HepG2 (cell line): ENCODE data around the gene NYNRIN. TPM values are rescaled to one million over a fixed set of nuclear protein-coding genes. Genes with fewer than 3 reads are reported as not detected.

Experiments used
- KDM4B ChIP-seq: sonication (generic); formaldehyde crosslinking; IDR thresholded peaks from 2 replicates; pipeline ENCODE4 v1.4.0; 2020; ENCODE audit warnings: missing genetic modification reagents
- NAIF1 ChIP-seq: sonication (generic); formaldehyde crosslinking; IDR thresholded peaks from 2 replicates; pipeline ENCODE4 v1.5.0; 2020; ENCODE audit warnings: mild to moderate bottlenecking, missing genetic modification reagents, borderline replicate concordance
- NFE2L1 ChIP-seq: sonication (generic); formaldehyde crosslinking; IDR thresholded peaks from 2 replicates; pipeline ENCODE4 v1.4.0; 2020; ENCODE audit warnings: missing genetic modification reagents, mild to moderate bottlenecking, borderline replicate concordance
- NR1H2 ChIP-seq: sonication (generic); formaldehyde crosslinking; IDR thresholded peaks from 2 replicates; pipeline ENCODE4 v1.8.1; 2022; ENCODE audit warnings: low read depth, missing genetic modification reagents, borderline replicate concordance
- SNAPC2 ChIP-seq: sonication (generic); formaldehyde crosslinking; IDR thresholded peaks from 2 replicates; pipeline ENCODE4 v1.8.1; 2022; ENCODE audit warnings: mild to moderate bottlenecking, missing genetic modification reagents
- SP140L ChIP-seq: sonication (generic); formaldehyde crosslinking; IDR thresholded peaks from 2 replicates; pipeline ENCODE4 v1.4.0; 2020; ENCODE audit warnings: missing genetic modification reagents, borderline replicate concordance
- TBP ChIP-seq: sonication (generic); formaldehyde crosslinking; IDR thresholded peaks from 2 replicates; pipeline ENCODE4 v1.5.0; 2020; ENCODE audit warnings: missing genetic modification reagents
- ZNF30 ChIP-seq: sonication (generic); formaldehyde crosslinking; IDR thresholded peaks from 2 replicates; pipeline ENCODE4 v1.5.0; 2020; ENCODE audit warnings: mild to moderate bottlenecking, missing genetic modification reagents
- ZNF644 ChIP-seq: IDR thresholded peaks from 2 replicates; pipeline ENCODE4 v1.6.1; 2016; ENCODE audit warnings: low read depth
- ZNF891 ChIP-seq: sonication (generic); formaldehyde crosslinking; IDR thresholded peaks from 2 replicates; pipeline ENCODE4 v1.5.0; 2020; ENCODE audit warnings: mild to moderate bottlenecking, missing genetic modification reagents
- polyA plus RNA-seq, 8 experiments: library from polyadenylated mRNA; depleted of rRNA in 3 of 8; stranded (reverse) in 7 of 8; unstranded in 1 of 8; fragments of >200 nt; fragmentation: Illumina TruSeq in 4 of 8; extraction: Trizol in 4 of 8; gene quantifications; 2 replicates each; pipeline versions ENCODE4 v1.2.1 to v1.2.3, GENCODE V29; 2011 to 2016; ENCODE audit warnings: low read depth in 4 of 8, missing spikeins in 1 of 8, mixed read lengths in 1 of 8; ENCODE audit not compliant: insufficient read depth in 1 of 8
- total RNA-seq, 5 experiments: library from RNA; depleted of rRNA; stranded (reverse); fragments of >200 nt; fragmentation: Illumina TruSeq; extraction: Trizol; gene quantifications; 2 replicates each; pipeline ENCODE4 v1.2.3, GENCODE V29; 2016; ENCODE audit warnings: low read depth in 1 of 5
- TF ChIP-seq, protein P1 (sequence below): sonication (generic); formaldehyde crosslinking; IDR thresholded peaks from 2 replicates; pipeline ENCODE4 v1.4.0; 2020; ENCODE audit warnings: missing genetic modification reagents
- TF ChIP-seq, protein P2 (sequence below): sonication (generic); formaldehyde crosslinking; IDR thresholded peaks from 2 replicates; pipeline ENCODE4 v1.4.0; 2020; ENCODE audit warnings: missing genetic modification reagents
- TF ChIP-seq, protein P3 (sequence below): fragments of 450-650 bp; IDR thresholded peaks from 2 replicates; pipeline ENCODE4 v1.6.1; 2017; ENCODE audit warnings: mild to moderate bottlenecking
- TF ChIP-seq, protein P4 (sequence below): sonication (generic); formaldehyde crosslinking; IDR thresholded peaks from 2 replicates; pipeline ENCODE4 v1.4.0; 2020; ENCODE audit warnings: missing genetic modification reagents, mild to moderate bottlenecking, borderline replicate concordance
- TF ChIP-seq, protein P5 (sequence below): sonication (generic); formaldehyde crosslinking; IDR thresholded peaks from 2 replicates; pipeline ENCODE4 v1.4.0; 2020; ENCODE audit warnings: missing genetic modification reagents

NYNRIN gene
- total and polyA plus RNA-seq, 2 of the 13 experiments (the other 11 are each of a cell fraction or from before 2014, with no cell fraction given): 0.63 to 1.1 TPM

DNA sequence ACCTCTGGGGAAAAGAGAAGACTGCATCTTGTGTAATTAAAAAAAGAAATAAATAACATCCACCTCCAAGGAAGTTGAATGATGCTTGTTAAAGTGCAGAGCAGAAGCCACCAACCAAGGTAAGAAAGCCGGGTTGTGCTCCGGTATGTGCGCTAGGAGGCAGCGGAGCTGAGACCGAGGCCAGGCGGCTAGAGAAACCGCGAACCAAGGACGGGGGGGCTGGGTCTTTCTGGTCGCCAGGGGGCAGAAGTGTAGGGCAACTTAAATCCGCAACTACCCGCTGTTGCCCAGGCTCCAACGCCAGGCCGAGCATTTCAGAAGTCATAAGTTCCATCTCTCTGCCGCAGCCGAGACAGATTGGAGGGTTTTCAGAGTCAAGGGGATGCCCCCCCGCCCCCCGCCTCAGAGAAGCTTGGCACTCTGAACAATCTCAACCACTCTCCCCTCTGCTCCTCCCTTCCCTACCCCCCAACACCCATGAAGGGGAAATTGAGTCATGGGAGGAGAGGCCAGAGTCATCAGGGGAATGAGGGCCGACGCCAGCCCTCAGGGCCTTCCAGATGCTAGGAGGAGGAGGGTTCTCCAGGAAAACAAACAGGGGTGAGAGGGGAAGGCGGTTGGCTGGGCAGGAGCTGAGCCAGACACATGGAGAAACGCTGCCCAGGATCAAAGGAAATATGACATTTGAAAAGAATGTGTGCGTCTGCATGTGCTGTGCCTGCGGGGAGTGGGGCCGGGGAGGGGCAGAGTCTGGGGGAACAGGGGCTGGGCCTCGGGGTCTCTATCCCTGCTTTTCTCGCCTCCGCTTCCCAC, 33.0 kb upstream of the NYNRIN start (continued):
- TF ChIP-seq, protein P1, sequence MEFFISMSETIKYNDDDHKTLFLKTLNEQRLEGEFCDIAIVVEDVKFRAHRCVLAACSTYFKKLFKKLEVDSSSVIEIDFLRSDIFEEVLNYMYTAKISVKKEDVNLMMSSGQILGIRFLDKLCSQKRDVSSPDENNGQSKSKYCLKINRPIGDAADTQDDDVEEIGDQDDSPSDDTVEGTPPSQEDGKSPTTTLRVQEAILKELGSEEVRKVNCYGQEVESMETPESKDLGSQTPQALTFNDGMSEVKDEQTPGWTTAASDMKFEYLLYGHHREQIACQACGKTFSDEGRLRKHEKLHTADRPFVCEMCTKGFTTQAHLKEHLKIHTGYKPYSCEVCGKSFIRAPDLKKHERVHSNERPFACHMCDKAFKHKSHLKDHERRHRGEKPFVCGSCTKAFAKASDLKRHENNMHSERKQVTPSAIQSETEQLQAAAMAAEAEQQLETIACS (CRISPR knock-in tag): no peak
- TF ChIP-seq, protein P2, sequence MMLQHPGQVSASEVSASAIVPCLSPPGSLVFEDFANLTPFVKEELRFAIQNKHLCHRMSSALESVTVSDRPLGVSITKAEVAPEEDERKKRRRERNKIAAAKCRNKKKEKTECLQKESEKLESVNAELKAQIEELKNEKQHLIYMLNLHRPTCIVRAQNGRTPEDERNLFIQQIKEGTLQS (CRISPR knock-in tag): peak; percentile 26; the same call in 1 of the 2 replicates
- TF ChIP-seq KDM4B (CRISPR knock-in tag) (peak; percentile 41; the same call in 1 of the 2 replicates), TBP (CRISPR knock-in tag) (no peak), ZNF644 (CRISPR knock-in tag) (peak; percentile 67; the same call in 1 of the 2 replicates), NFE2L1 (CRISPR knock-in tag) (no peak), NR1H2 (no peak), ZNF891 (no peak; the same call in 1 of the 2 replicates), SP140L (CRISPR knock-in tag) (0 out of 2 replicates have a peak, but pooled peaks have one; percentile 67), ZNF30 (CRISPR knock-in tag) (no peak), NAIF1 (CRISPR knock-in tag) (peak; percentile 94), SNAPC2 (CRISPR knock-in tag) (0 out of 2 replicates have a peak, but pooled peaks have one; percentile 61)
- TF ChIP-seq, protein P3, sequence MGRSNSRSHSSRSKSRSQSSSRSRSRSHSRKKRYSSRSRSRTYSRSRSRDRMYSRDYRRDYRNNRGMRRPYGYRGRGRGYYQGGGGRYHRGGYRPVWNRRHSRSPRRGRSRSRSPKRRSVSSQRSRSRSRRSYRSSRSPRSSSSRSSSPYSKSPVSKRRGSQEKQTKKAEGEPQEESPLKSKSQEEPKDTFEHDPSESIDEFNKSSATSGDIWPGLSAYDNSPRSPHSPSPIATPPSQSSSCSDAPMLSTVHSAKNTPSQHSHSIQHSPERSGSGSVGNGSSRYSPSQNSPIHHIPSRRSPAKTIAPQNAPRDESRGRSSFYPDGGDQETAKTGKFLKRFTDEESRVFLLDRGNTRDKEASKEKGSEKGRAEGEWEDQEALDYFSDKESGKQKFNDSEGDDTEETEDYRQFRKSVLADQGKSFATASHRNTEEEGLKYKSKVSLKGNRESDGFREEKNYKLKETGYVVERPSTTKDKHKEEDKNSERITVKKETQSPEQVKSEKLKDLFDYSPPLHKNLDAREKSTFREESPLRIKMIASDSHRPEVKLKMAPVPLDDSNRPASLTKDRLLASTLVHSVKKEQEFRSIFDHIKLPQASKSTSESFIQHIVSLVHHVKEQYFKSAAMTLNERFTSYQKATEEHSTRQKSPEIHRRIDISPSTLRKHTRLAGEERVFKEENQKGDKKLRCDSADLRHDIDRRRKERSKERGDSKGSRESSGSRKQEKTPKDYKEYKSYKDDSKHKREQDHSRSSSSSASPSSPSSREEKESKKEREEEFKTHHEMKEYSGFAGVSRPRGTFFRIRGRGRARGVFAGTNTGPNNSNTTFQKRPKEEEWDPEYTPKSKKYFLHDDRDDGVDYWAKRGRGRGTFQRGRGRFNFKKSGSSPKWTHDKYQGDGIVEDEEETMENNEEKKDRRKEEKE: no peak
- TF ChIP-seq, protein P4, sequence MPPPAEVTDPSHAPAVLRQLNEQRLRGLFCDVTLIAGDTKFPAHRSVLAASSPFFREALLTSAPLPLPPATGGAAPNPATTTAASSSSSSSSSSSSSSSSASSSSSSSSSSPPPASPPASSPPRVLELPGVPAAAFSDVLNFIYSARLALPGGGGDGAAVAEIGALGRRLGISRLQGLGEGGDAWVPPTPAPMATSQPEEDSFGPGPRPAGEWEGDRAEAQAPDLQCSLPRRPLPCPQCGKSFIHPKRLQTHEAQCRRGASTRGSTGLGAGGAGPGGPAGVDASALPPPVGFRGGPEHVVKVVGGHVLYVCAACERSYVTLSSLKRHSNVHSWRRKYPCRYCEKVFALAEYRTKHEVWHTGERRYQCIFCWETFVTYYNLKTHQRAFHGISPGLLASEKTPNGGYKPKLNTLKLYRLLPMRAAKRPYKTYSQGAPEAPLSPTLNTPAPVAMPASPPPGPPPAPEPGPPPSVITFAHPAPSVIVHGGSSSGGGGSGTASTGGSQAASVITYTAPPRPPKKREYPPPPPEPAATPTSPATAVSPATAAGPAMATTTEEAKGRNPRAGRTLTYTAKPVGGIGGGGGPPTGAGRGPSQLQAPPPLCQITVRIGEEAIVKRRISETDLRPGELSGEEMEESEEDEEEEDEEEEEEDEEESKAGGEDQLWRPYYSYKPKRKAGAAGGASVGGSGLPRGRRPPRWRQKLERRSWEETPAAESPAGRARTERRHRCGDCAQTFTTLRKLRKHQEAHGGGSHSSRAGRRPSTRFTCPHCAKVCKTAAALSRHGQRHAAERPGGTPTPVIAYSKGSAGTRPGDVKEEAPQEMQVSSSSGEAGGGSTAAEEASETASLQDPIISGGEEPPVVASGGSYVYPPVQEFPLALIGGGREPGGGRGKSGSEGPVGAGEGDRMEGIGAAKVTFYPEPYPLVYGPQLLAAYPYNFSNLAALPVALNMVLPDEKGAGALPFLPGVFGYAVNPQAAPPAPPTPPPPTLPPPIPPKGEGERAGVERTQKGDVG: no peak
- TF ChIP-seq, protein P5, sequence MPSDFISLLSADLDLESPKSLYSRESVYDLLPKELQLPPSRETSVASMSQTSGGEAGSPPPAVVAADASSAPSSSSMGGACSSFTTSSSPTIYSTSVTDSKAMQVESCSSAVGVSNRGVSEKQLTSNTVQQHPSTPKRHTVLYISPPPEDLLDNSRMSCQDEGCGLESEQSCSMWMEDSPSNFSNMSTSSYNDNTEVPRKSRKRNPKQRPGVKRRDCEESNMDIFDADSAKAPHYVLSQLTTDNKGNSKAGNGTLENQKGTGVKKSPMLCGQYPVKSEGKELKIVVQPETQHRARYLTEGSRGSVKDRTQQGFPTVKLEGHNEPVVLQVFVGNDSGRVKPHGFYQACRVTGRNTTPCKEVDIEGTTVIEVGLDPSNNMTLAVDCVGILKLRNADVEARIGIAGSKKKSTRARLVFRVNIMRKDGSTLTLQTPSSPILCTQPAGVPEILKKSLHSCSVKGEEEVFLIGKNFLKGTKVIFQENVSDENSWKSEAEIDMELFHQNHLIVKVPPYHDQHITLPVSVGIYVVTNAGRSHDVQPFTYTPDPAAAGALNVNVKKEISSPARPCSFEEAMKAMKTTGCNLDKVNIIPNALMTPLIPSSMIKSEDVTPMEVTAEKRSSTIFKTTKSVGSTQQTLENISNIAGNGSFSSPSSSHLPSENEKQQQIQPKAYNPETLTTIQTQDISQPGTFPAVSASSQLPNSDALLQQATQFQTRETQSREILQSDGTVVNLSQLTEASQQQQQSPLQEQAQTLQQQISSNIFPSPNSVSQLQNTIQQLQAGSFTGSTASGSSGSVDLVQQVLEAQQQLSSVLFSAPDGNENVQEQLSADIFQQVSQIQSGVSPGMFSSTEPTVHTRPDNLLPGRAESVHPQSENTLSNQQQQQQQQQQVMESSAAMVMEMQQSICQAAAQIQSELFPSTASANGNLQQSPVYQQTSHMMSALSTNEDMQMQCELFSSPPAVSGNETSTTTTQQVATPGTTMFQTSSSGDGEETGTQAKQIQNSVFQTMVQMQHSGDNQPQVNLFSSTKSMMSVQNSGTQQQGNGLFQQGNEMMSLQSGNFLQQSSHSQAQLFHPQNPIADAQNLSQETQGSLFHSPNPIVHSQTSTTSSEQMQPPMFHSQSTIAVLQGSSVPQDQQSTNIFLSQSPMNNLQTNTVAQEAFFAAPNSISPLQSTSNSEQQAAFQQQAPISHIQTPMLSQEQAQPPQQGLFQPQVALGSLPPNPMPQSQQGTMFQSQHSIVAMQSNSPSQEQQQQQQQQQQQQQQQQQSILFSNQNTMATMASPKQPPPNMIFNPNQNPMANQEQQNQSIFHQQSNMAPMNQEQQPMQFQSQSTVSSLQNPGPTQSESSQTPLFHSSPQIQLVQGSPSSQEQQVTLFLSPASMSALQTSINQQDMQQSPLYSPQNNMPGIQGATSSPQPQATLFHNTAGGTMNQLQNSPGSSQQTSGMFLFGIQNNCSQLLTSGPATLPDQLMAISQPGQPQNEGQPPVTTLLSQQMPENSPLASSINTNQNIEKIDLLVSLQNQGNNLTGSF (CRISPR knock-in tag): 0 out of 2 replicates have a peak, but pooled peaks have one; percentile 60
